SH-SY5Y (cell line): Measurements from ENCODE around the gene AQP5.

Source experiments
- GATA2 ChIP-seq: IDR thresholded peaks from 2 replicates; pipeline ENCODE4 v1.6.1; 2011; ENCODE audit warnings: mild to moderate bottlenecking, low read depth, low read length
- GATA3 ChIP-seq: IDR thresholded peaks from 2 replicates; pipeline ENCODE4 v1.6.1; 2011; ENCODE audit warnings: low read depth, mild to moderate bottlenecking, low read length, moderate library complexity

DNA sequence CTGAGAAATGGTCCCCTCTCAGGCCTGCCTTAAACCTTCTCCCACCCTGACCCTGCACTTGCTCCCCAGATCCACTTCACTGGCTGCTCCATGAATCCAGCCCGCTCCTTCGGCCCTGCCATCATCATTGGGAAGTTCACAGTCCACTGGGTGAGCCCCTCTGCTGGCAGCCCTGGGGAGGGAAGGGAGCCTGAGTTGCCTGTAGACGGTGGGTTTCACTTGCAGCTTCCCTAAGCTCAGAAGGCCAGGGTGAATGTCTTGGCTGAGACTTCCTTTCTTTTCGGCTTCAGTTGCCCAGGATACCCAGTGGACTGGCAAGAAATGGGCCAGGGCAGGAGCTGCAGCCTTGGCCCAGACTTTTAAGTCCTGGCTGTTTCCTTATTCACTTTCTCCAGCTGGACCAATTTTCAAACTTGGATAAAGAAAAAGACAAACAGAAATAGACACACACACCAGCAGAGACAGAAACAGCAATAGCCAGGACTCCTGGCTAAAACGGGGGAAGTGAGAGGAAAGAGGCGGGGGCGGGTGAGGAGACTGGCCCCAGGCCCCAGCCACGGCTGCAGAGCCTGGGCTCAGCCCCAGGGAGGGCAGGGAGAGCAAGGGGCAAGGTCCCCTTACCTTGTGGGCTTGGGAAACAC, 13.1 kb downstream of the AQP5 start:
- TF ChIP-seq GATA2, result no peak
- TF ChIP-seq GATA3, result no peak
